GM21528 (cell line): ENCODE results near the gene CCDC192.
"Not testable (repeated sequence)": the region's sequence is repeated elsewhere in the genome, so short reads cannot be mapped to it uniquely, and the experiment has no call there.

ENCODE experiments used
- ATAC-seq: cut with Tn5 transposase; IDR thresholded peaks from one replicate; pipeline ENCODE4 v1.9.1; 2021; ENCODE audit warnings: mild to moderate bottlenecking, moderate library complexity; ENCODE audit not compliant: unreplicated experiment, low FRiP score

CCDC192 gene

GRCh38 chr5:127839496-127840197 lies 136.5 kb downstream of the CCDC192 start:
- ATAC-seq, result peak; percentile 46

GRCh38 chr5:127840198-127840524 lies 137.0 kb downstream of the CCDC192 start:
- peak; percentile 78 for ATAC-seq

DNA sequence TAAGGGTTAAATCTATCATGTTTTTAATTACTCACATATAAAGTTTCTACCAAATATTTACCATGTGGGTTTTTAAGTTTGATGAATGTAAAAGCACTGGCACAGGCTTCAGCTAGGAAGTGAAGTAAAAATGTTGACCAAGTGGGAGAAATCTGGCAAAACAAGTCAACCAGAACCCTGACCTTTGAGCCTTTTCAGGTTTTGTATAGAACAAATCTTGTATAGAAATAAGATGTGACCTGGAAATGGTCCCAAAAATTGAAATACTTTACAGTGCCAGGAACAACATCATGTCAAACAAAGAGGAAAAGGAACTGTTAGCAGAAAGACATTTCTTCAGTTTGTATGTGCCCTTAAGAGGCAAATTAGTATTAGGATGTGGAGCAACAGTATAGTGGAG lies 137.6 kb downstream of the CCDC192 start:
- ATAC-seq, result no peak

GRCh38 chr5:127844581-127845021 lies 141.4 kb downstream of the CCDC192 start:
- no peak for ATAC-seq

DNA sequence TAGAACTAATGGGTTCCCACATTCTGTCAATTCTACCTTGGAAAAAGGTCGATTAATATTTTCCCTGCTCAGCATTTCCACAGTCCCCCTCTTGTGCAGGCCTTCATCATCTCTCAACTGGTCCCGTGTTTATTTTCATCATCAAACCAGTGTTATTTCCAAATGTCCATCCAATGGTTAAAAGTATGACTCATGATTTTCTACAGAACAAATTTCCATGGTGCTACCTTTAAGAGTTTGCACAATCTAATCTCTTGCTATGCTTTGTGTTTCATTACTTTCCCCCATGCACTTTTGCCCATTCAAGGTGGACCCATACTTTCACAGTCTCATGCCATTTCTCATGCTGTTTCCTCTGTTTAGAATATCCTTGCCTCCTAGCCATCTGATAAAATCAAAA lies 143.7 kb downstream of the CCDC192 start:
- ATAC-seq, result no peak

DNA sequence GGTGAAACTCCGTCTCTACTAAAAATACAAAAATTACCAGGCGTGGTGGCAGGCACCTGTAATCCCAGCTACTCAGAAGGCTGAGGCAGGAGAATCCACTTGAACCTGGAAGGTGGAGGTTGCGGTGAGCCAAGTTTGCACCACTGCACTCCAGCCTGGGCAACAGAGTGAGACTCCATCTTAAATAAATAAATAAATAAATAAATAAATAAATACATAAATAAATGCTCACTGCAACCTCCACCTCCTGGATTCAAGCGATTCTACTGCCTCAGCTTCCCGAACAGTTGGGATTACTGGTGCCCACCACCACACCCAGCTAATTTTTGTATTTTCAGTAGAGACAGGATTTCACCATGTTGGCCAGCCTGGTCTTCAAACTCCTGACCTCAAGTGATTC lies 144.4 kb downstream of the CCDC192 start:
- ATAC-seq, result not testable (repeated sequence)

GRCh38 chr5:127848098-127848497 lies 144.9 kb downstream of the CCDC192 start:
- no peak for ATAC-seq

GRCh38 chr5:127849408-127849807 lies 146.2 kb downstream of the CCDC192 start:
- ATAC-seq, result no peak

DNA sequence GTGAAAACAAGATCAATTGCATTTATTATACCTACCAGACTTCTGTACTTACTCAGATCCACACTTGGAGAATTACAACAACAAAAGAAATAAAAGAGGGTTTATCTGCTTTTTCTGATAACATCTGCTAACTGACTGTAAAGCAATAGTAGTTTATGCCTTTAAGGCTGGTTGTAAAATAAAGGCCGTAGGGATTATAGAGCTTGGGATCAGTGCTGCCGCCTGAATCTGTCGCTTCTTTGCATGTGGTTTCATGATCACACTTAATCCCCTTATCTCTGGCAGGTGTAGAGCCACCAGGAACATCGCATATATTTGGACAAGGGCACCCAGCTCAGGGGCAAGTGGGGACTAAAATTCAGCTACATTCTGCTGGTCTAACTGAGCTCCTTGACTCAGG lies 146.7 kb downstream of the CCDC192 start:
- no peak for ATAC-seq

- no peak for ATAC-seq
Measured at GRCh38 chr5:127851964-127852363, 148.8 kb downstream of the CCDC192 start.

DNA sequence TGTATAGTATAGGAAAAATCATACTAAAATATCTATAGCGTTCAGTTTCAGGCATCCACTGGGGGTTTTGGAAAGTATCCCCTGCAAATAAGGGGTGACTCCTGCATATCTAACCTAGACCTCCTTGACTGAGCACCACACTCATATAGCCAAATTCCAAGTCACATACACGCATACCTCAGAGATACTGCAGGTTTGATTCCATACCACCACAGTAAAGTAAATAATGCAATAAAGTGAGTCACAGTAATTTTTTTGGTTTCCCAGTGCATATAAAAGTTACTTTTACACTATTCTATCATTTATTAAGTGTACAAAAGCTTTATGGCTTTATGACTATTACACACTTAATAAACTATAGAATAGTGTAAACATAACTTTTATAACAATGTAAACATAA lies 151.3 kb downstream of the CCDC192 start:
- no peak for ATAC-seq

- ATAC-seq, result no peak
Measured at GRCh38 chr5:127856292-127856691, 153.1 kb downstream of the CCDC192 start.

DNA sequence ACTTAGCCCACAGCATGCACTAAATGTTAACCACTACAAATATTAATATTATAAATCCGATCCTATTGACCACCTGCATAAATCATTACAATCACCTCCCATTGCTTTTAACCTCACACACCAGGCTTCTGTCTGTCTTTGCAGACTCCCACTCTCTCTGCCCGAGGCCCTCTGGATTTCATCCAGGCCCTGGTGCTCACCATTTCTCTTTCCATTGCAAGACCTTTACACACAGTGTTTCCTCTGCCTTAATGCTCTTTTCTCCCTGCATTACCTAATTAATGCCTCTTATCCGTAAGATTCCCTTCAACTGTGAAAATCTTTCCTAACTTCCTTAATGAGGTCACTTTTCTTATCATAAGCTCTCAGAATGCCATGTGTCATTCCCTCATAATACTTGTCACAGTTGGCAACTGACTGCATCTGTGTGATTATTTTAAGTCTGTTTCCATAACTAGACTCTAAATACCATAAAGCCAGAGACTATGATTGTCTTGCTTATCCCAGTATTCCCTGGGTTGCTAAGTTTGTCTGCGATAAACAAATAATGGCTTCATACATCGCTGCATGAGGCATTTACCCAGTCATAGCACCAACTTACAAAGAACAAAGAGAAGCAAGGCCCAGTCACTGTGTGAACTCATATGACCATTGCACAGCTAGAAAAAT lies 155.1 kb downstream of the CCDC192 start:
- ATAC-seq, result no peak

DNA sequence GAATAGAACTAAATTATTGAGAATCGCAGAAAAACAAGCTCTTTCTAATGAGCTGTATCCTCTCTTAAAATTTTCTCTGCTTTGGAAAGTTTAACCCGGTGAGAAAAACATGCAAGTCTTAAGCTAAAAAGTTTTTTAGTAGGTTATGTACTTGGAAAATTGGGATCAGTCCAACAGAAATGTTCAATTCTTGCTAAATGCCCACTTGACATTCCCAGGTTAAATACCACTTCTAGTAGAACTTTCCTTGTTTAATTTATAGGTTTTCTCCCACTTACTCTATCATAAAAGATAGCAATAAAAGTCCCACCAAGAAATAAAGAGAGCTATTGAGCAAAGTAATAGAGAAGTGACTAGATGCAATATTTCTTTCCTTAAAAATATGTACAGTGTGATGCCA lies 157.1 kb downstream of the CCDC192 start:
- ATAC-seq, result no peak

DNA sequence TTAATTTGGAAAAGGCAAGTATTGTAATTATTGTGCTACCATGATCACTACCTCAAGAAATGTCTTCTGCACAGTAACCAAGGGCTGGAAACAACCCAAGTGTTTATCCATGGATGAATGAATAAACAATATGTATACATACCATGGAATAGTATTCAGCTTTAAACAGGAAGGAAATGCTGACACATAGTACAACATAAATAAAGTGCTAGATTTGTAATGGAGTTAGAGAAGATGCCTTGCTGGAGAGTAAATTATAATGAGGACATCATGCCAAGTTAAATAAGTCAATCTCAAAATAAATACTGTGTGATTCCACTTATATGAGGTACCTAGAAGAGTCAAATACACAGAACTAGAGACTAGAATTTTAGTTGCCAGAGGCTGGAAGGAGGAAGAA lies 160.0 kb downstream of the CCDC192 start:
- ATAC-seq, result no peak

DNA sequence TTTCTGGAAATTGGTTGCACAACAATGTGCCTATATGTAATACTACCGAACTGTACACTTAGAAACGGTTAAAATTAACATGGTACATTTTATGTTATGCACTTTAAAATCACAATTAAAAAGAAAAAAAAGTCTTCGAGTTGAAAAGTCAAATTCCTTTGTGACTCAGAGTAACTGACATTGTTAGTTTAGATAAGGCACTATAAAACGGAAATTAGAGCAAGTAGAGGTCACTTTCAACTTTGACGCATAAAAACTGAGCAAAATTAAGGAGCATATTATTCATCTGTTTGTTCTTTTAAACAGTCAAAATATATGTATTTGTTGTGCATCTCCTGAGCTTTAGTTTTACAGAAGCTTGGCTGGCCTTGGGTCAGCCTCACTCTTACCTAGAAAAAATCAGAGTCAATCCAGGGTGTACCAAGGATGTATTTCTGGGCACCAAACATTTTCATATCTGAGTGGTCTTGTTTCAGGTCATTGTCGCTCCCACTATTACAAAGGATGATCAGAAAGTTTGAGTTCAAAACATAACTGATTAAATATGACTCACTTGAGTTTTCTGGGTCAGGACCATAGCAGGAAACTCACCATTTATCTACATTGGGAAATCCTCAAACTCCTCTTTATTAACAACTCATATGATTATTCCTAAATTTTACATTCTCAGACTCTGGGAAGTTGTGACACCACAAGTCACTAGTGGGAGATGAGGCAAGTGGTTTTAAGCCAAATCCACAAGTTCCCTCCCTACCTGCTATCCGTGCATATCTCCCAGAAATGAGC lies 160.6 kb downstream of the CCDC192 start:
- ATAC-seq, result no peak

GRCh38 chr5:127864511-127864910 lies 161.3 kb downstream of the CCDC192 start:
- no peak for ATAC-seq

- ATAC-seq, result no peak
Measured at GRCh38 chr5:127865273-127865672, 162.1 kb downstream of the CCDC192 start.

GRCh38 chr5:127867022-127867783 lies 164.0 kb downstream of the CCDC192 start:
- ATAC-seq, result peak; percentile 80

DNA sequence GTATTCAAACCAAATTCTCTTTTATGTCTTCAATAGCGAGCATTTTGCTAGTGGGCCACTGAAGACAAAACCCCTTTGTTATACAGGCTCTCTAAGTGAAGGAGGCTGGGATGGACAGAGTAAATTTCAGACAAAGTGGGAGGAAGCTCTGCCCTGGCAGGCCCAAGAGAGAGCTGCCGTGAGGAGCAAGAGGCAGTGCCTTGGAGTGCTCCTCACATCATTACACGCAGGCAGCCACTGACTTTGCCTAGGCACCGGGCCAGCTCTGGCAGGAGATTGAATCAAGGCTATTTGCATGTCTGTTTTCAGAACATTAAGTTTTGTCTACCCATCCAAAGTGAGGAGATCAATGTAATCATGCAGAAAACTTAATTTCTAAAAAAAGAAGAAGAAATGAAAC lies 167.7 kb downstream of the CCDC192 start:
- no peak for ATAC-seq
